DND-41 (cell line): ENCODE measurements around the gene STX3.

Experiments
- ATAC-seq: fragments of 200-7000 bp; cut with Tn5 transposase; 3 replicates; pipeline ENCODE4 v1.9.1; 2021; ENCODE audit warnings: low read depth; ENCODE audit not compliant: insufficient read depth
- DNase-seq: peaks from one replicate; pipeline ENCODE4 v3.0.0-alpha.2; 2020
- H2AFZ ChIP-seq: 2 replicates; pipeline ENCODE4 v1.6.0; 2012; ENCODE audit warnings: low read depth, low read length
- H3K27ac ChIP-seq: 2 replicates; pipeline ENCODE4 v1.5.1; 2012; ENCODE audit warnings: low read length, inconsistent platforms
- H3K27me3 ChIP-seq: fragments of 200-600 bp; sonication (generic); 2 replicates; pipeline ENCODE4 v1.6.0; 2012; ENCODE audit warnings: low read length, mild to moderate bottlenecking, inconsistent platforms; ENCODE audit not compliant: insufficient read depth, poor library complexity
- H3K36me3 ChIP-seq: 2 replicates; pipeline ENCODE4 v1.5.1; 2012; ENCODE audit warnings: low read length, inconsistent platforms; ENCODE audit not compliant: insufficient read depth
- H3K4me1 ChIP-seq: 2 replicates; pipeline ENCODE4 v1.5.1; 2012; ENCODE audit warnings: mild to moderate bottlenecking, low read length; ENCODE audit not compliant: insufficient read depth
- H3K4me2 ChIP-seq: 2 replicates; pipeline ENCODE4 v1.6.0; 2012; ENCODE audit warnings: mild to moderate bottlenecking, moderate library complexity, low read length, inconsistent platforms; ENCODE audit not compliant: insufficient read depth
- H3K4me3 ChIP-seq, 2 experiments: fragments of 200-600 bp in 1 of 2; shearing (Covaris generic) in 1 of 2; 2 replicates each; pipeline ENCODE4 v1.5.1; 2012 to 2016; ENCODE audit warnings: inconsistent platforms in 2 of 2, low read length in 2 of 2, mild to moderate bottlenecking in 2 of 2, low read depth in 1 of 2, moderate library complexity in 1 of 2
- H3K79me2 ChIP-seq: 2 replicates; pipeline ENCODE4 v1.6.0; 2012; ENCODE audit warnings: low read length, inconsistent platforms; ENCODE audit not compliant: insufficient read depth
- H3K9ac ChIP-seq: 2 replicates; pipeline ENCODE4 v1.6.0; 2012; ENCODE audit warnings: low read depth, mild to moderate bottlenecking, inconsistent platforms, low read length, moderate library complexity
- H3K9me3 ChIP-seq: 2 replicates; pipeline ENCODE4 v1.5.1; 2012; ENCODE audit warnings: low read length, moderate library complexity, mild to moderate bottlenecking, inconsistent platforms; ENCODE audit not compliant: insufficient read depth, severe bottlenecking
- H4K20me1 ChIP-seq: 2 replicates; pipeline ENCODE4 v1.6.0; 2012; ENCODE audit warnings: low read length; ENCODE audit not compliant: insufficient read depth
- CTCF ChIP-seq: IDR thresholded peaks from 2 replicates; pipeline ENCODE4 v1.5.1; 2012; ENCODE audit warnings: borderline replicate concordance, low read length, moderate library complexity, mild to moderate bottlenecking; ENCODE audit not compliant: poor library complexity, severe bottlenecking; ENCODE audit errors: extremely low read depth
- EZH2 ChIP-seq: IDR thresholded peaks from 3 replicates; pipeline ENCODE4 v1.6.1; 2012; ENCODE audit warnings: borderline replicate concordance, low read depth, mild to moderate bottlenecking, moderate library complexity, low read length, inconsistent platforms; ENCODE audit not compliant: severe bottlenecking

STX3 gene

GRCh38 chr11:59766542-59767224, 11.5 kb downstream of the STX3 start:
- ATAC-seq (0 out of 3 replicates have a peak, but pooled peaks have one; percentile 7), DNase-seq (no peak)
- no peak overlapping the region for H3K9ac ChIP-seq
- H3K4me2 ChIP-seq: no peak overlapping the region
- peaks cover 13% of the 10 kb centered on the region; the same call in 1 of the 2 replicates for H4K20me1 ChIP-seq
- H3K9me3 ChIP-seq: no peaks in the 10 kb centered on the region
- no peak for TF ChIP-seq CTCF
- no peak for TF ChIP-seq EZH2
- H3K27me3 ChIP-seq: no peaks in the 10 kb centered on the region
- H2AFZ ChIP-seq: no peak overlapping the region
- H3K27ac ChIP-seq: no peak overlapping the region
- H3K79me2 ChIP-seq: no peaks in the 10 kb centered on the region
- peaks cover 16% of the 10 kb centered on the region for H3K4me1 ChIP-seq
- H3K4me3 ChIP-seq: no peak overlapping the region
- H3K36me3 ChIP-seq: no peaks in the 10 kb centered on the region

- no peak overlapping the region for H2AFZ ChIP-seq
- peak; percentile 34 for DNase-seq
- no peak for TF ChIP-seq EZH2
- TF ChIP-seq CTCF: no peak
- no peaks in the 10 kb centered on the region for H3K79me2 ChIP-seq
- H4K20me1 ChIP-seq: peaks cover 11% of the 10 kb centered on the region; the same call in 1 of the 2 replicates
- H3K4me1 ChIP-seq: peaks cover 16% of the 10 kb centered on the region
- no peaks in the 10 kb centered on the region for H3K36me3 ChIP-seq
- H3K4me2 ChIP-seq: no peak overlapping the region
- H3K4me3 ChIP-seq: no peak overlapping the region
- H3K27ac ChIP-seq: no peak overlapping the region
- H3K27me3 ChIP-seq: no peaks in the 10 kb centered on the region
- no peak overlapping the region for H3K9ac ChIP-seq
- no peaks in the 10 kb centered on the region for H3K9me3 ChIP-seq
- peak; percentile 87 for ATAC-seq
Measured at GRCh38 chr11:59767225-59767611, 12.0 kb downstream of the STX3 start.

GRCh38 chr11:59769111-59769510, 13.9 kb downstream of the STX3 start:
- Histone ChIP-seq H3K36me3 (no peaks in the 10 kb centered on the region), H3K4me3 (no peak overlapping the region), H3K9me3 (no peaks in the 10 kb centered on the region), H3K9ac (no peak overlapping the region), H4K20me1 (peaks cover 10% of the 10 kb centered on the region; the same call in 1 of the 2 replicates), H3K4me2 (no peak overlapping the region), H2AFZ (no peak overlapping the region), H3K4me1 (peaks cover 16% of the 10 kb centered on the region), H3K27me3 (no peaks in the 10 kb centered on the region), H3K27ac (no peak overlapping the region), H3K79me2 (no peaks in the 10 kb centered on the region)
- DNase-seq: no peak
- ATAC-seq: no peak
- TF ChIP-seq CTCF (no peak), EZH2 (no peak)

GRCh38 chr11:59769828-59770227, 14.7 kb downstream of the STX3 start:
- no peak overlapping the region for H3K9ac ChIP-seq
- H3K79me2 ChIP-seq: no peaks in the 10 kb centered on the region
- peaks cover 16% of the 10 kb centered on the region for H3K4me1 ChIP-seq
- no peak overlapping the region for H3K4me3 ChIP-seq
- no peak overlapping the region for H3K4me2 ChIP-seq
- no peaks in the 10 kb centered on the region for H3K36me3 ChIP-seq
- H3K9me3 ChIP-seq: no peaks in the 10 kb centered on the region
- TF ChIP-seq EZH2 (no peak), CTCF (no peak)
- H3K27ac ChIP-seq: no peak overlapping the region
- ATAC-seq (no peak), DNase-seq (no peak)
- H3K27me3 ChIP-seq: no peaks in the 10 kb centered on the region
- no peak overlapping the region for H2AFZ ChIP-seq
- peaks cover 10% of the 10 kb centered on the region; the same call in 1 of the 2 replicates for H4K20me1 ChIP-seq
